ENCODE measurements around the gene DOC2A.

DOC2A gene

GRCh38 chr16:30003670-30004423, 7.0 kb downstream of the DOC2A start:
- no peak for DNase-seq

GRCh38 chr16:30002614-30003346, 8.0 kb downstream of the DOC2A start:
- DNase-seq: no peak

- DNase-seq: no peak
Observed at GRCh38 chr16:30000735-30001631, 9.8 kb downstream of the DOC2A start.

GRCh38 chr16:29999605-30000004, 11.2 kb downstream of the DOC2A start:
- DNase-seq: no peak

GRCh38 chr16:29996766-29997250, 14.0 kb downstream of the DOC2A start:
- DNase-seq: no peak

GRCh38 chr16:29995911-29996765, 14.7 kb downstream of the DOC2A start, which contains the start of gene INO80E:
Gene INO80E (plus strand): TSS chr16:29996241. CDS start chr16:29996311, 70 bp downstream.
- DNase-seq: peak; percentile 99

GRCh38 chr16:29995324-29995910, 15.4 kb downstream of the DOC2A start, which contains the start of gene HIRIP3:
Gene HIRIP3 (minus strand): TSS chr16:29995617. CDS start chr16:29995605, 12 bp downstream.
- DNase-seq: peak; percentile 78

GRCh38 chr16:29994600-29995323, 16.1 kb downstream of the DOC2A start:
- peak; percentile 66 for DNase-seq

GRCh38 chr16:29993903-29994599, 16.8 kb downstream of the DOC2A start:
- no peak for DNase-seq

GRCh38 chr16:29993191-29993902, 17.5 kb downstream of the DOC2A start:
- DNase-seq: no peak

GRCh38 chr16:29992344-29992967, 18.4 kb downstream of the DOC2A start:
- DNase-seq: no peak

GRCh38 chr16:29991571-29991904, 19.3 kb downstream of the DOC2A start:
- DNase-seq: no peak

- no peak for DNase-seq
Observed at GRCh38 chr16:29990883-29991570, 19.8 kb downstream of the DOC2A start.

- DNase-seq: no peak
Observed at GRCh38 chr16:29990034-29990433, 20.8 kb downstream of the DOC2A start.

- DNase-seq: no peak
Observed at GRCh38 chr16:29989111-29989858, 21.5 kb downstream of the DOC2A start.

- DNase-seq: no peak
Observed at GRCh38 chr16:29988346-29989075, 22.3 kb downstream of the DOC2A start.
